Activated CD8-positive, alpha-beta T cell treated with anti-CD3 and anti-CD28 coated beads for 36 hours (primary cell): ENCODE results near the gene ARL6IP5. TPM values are rescaled to one million over a fixed set of nuclear protein-coding genes. Genes with fewer than 3 reads are reported as not detected.

Experiments used
- ATAC-seq: fragments of 200-7000 bp; cut with Tn5 transposase; one replicate; pipeline ENCODE4 v1.10.0; 2021; ENCODE audit warnings: mild to moderate bottlenecking, moderate library complexity
- CTCF ChIA-PET: fragments of 350-600 bp; sonication (Branson Sonifier 250); formaldehyde crosslinking; loops from one replicate; lab custom pipeline; 2021; ENCODE audit warnings: antibody characterized with exemption; lab: Charles Lee
- POLR2A ChIA-PET: fragments of 350-600 bp; sonication (Branson Sonifier 250); formaldehyde crosslinking; loops from one replicate; lab custom pipeline; 2021; ENCODE audit warnings: antibody characterized with exemption; lab: Charles Lee
- DNase-seq: peaks from one replicate; pipeline ENCODE4 v3.0.0-alpha.2; 2020
- H3K27ac Mint-ChIP-seq: one replicate; pipeline ENCODE4 v1.8.0; 2021; ENCODE audit warnings: mild to moderate bottlenecking, mixed read lengths
- H3K27me3 Mint-ChIP-seq: one replicate; pipeline ENCODE4 v1.8.0; 2021; ENCODE audit warnings: mixed read lengths
- H3K36me3 Mint-ChIP-seq: one replicate; pipeline ENCODE4 v1.8.0; 2021; ENCODE audit warnings: low read depth, mixed read lengths
- H3K4me1 Mint-ChIP-seq: one replicate; pipeline ENCODE4 v1.8.0; 2021; ENCODE audit warnings: low read depth, mixed read lengths
- H3K4me3 Mint-ChIP-seq: one replicate; pipeline ENCODE4 v1.8.0; 2021; ENCODE audit warnings: mild to moderate bottlenecking, moderate library complexity, mixed read lengths
- H3K9me3 Mint-ChIP-seq: one replicate; pipeline ENCODE4 v1.8.0; 2021; ENCODE audit warnings: mixed read lengths
- CTCF ChIP-seq: fragments of 200-600 bp; IDR thresholded peaks from one replicate; pipeline ENCODE4 v1.8.0; 2022; ENCODE audit warnings: antibody characterized with exemption, mild to moderate bottlenecking
- intact Hi-C: fragments of 100-400 bp; cut with micrococcal nuclease; formaldehyde crosslinking; loops from one replicate; pipeline ENCODE4 v1.10.0; 2022
- total RNA-seq, 2 experiments: library from RNA; stranded (reverse); gene quantifications; one replicate each; pipeline ENCODE4 v1.2.3, GENCODE V29; 2021

The ARL6IP5 gene
- total RNA-seq, 2 experiments from 2014 or later: 72.7 to 74.2 TPM

GRCh38 chr3:69079269-69080159 is 5.2 kb upstream of the ARL6IP5 start:
- POLR2A ChIA-PET: interaction anchor here (1.3 to 3.6 kb wide), 5 partner anchors 8 to 27 kb away, joined by 3 to 16 read pairs (median 8); partner anchors contain the start of gene TMF1
- ATAC-seq (no peak), DNase-seq (no peak)
- peak overlapping the region; percentile 78 for H3K27ac Mint-ChIP-seq
- intact Hi-C loops: loop anchor here (2.0 kb wide), 1 partner anchor 15 kb away; no protein-coding TSS in a partner anchor
- H3K4me3 Mint-ChIP-seq: peak overlapping the region; percentile 88
- CTCF ChIA-PET: interaction anchor here (1.2 to 2.0 kb wide), 3 partner anchors 14 to 27 kb away, joined by 3 to 6 read pairs (median 4); no protein-coding TSS in a partner anchor
- H3K9me3 Mint-ChIP-seq: no peaks in the 10 kb centered on the region
- H3K4me1 Mint-ChIP-seq: peaks cover 60% of the 10 kb centered on the region
- H3K36me3 Mint-ChIP-seq: peaks cover 19% of the 10 kb centered on the region
- no peak for TF ChIP-seq CTCF
- H3K27me3 Mint-ChIP-seq: no peaks in the 10 kb centered on the region

- TF ChIP-seq CTCF: no peak
- DNase-seq: peak; percentile 96
- Mint-ChIP-seq H3K9me3 (no peaks in the 10 kb centered on the region), H3K4me3 (peak within 1 kb of the TSS; percentile 88), H3K4me1 (peaks cover 61% of the 10 kb centered on the region), H3K27me3 (no peaks in the 10 kb centered on the region), H3K36me3 (peaks cover 18% of the 10 kb centered on the region), H3K27ac (peak within 1 kb of the TSS; percentile 98)
- CTCF ChIA-PET: interaction anchor here (2.0 kb wide), 1 partner anchor 20 kb away, joined by 4 read pairs; no protein-coding TSS in a partner anchor
- intact Hi-C loops: loop anchor here (2.0 kb wide), 1 partner anchor 14 kb away; no protein-coding TSS in a partner anchor
- peak; percentile 72 for ATAC-seq
- POLR2A ChIA-PET: interaction anchor here (1.3 to 3.6 kb wide), 4 partner anchors 10 to 28 kb away, joined by 6 to 16 read pairs (median 10); partner anchors contain the start of gene TMF1
Measured at GRCh38 chr3:69080233-69080920, 4.4 kb upstream of the ARL6IP5 start, which contains the start of gene UBA3. UBA3 (minus strand) TSS chr3:69080365; CDS start chr3:69080353, 12 bp downstream.

- intact Hi-C loops: loop anchor here (2.0 kb wide), 2 partner anchors 13 to 29 kb away; partner anchors contain the start of gene TMF1
- H3K4me3 Mint-ChIP-seq: peak overlapping the region; percentile 27
- DNase-seq: peak; percentile 35
Measured at GRCh38 chr3:69081583-69082262, 3.0 kb upstream of the ARL6IP5 start.

More at GRCh38 chr3:69081583-69082262, 3.0 kb upstream of the ARL6IP5 start:
- H3K36me3 Mint-ChIP-seq: peaks cover 26% of the 10 kb centered on the region
- no peak for ATAC-seq
- POLR2A ChIA-PET: interaction anchor here (0.6 to 4.0 kb wide), 8 partner anchors 9 to 118 kb away, joined by 3 to 29 read pairs (median 6); partner anchors contain the start of gene TMF1
- TF ChIP-seq CTCF: no peak
- peaks cover 59% of the 10 kb centered on the region for H3K4me1 Mint-ChIP-seq
- peak overlapping the region; percentile 98 for H3K27ac Mint-ChIP-seq
- no peaks in the 10 kb centered on the region for H3K9me3 Mint-ChIP-seq
- CTCF ChIA-PET: interaction anchor here (0.9 to 2.0 kb wide), 4 partner anchors 12 to 40 kb away, joined by 4 to 5 read pairs (median 4); no protein-coding TSS in a partner anchor
- no peaks in the 10 kb centered on the region for H3K27me3 Mint-ChIP-seq
